Astrocyte (in vitro differentiated cells and primary cell): ENCODE data around the gene COPS4. TPM values are rescaled to one million over a fixed set of nuclear protein-coding genes. Genes with fewer than 3 reads are reported as not detected.
"Not testable (repeated sequence)": the region's sequence is repeated elsewhere in the genome, so short reads cannot be mapped to it uniquely, and the experiment has no call there.

Source experiments
- DNase-seq: peaks from one replicate; pipeline ENCODE4 v3.0.0-alpha.2; 2010; ENCODE audit warnings: low read depth
- FAIRE-seq: peaks from 2 replicates; lab custom pipeline; 2011; peaks lifted over from hg19 to GRCh38; lab: Jason Lieb, UNC
- H2AFZ ChIP-seq: 2 replicates; pipeline ENCODE4 v1.6.0; 2012; ENCODE audit warnings: low read depth, low read length, inconsistent platforms
- H3K27ac ChIP-seq: 2 replicates; pipeline ENCODE4 v1.5.1; 2011; ENCODE audit warnings: low read depth, low read length, inconsistent platforms
- H3K27me3 ChIP-seq: 2 replicates; pipeline ENCODE4 v1.6.0; 2011; ENCODE audit warnings: low read length, inconsistent platforms; ENCODE audit not compliant: insufficient read depth
- H3K36me3 ChIP-seq: 2 replicates; pipeline ENCODE4 v1.5.1; 2011; ENCODE audit warnings: low read length, inconsistent platforms; ENCODE audit not compliant: insufficient read depth
- H3K4me1 ChIP-seq: 2 replicates; pipeline ENCODE4 v1.5.1; 2011; ENCODE audit warnings: low read length, inconsistent platforms; ENCODE audit not compliant: insufficient read depth
- H3K4me2 ChIP-seq: 2 replicates; pipeline ENCODE4 v1.6.0; 2012; ENCODE audit warnings: low read length, inconsistent platforms
- H3K4me3 ChIP-seq: 2 replicates; pipeline ENCODE4 v1.5.1; 2011; ENCODE audit warnings: low read depth, mild to moderate bottlenecking, low read length, inconsistent platforms; ENCODE audit not compliant: insufficient read depth
- H3K79me2 ChIP-seq: 2 replicates; pipeline ENCODE4 v1.6.0; 2012; ENCODE audit warnings: mild to moderate bottlenecking, low read length, inconsistent platforms; ENCODE audit not compliant: insufficient read depth
- H3K9ac ChIP-seq: 2 replicates; pipeline ENCODE4 v1.6.0; 2012; ENCODE audit warnings: mild to moderate bottlenecking, low read length, inconsistent platforms
- H3K9me3 ChIP-seq: 2 replicates; pipeline ENCODE4 v1.5.1; 2012; ENCODE audit warnings: low read depth, mild to moderate bottlenecking, low read length, inconsistent platforms; ENCODE audit not compliant: insufficient read depth
- H4K20me1 ChIP-seq: 2 replicates; pipeline ENCODE4 v1.6.0; 2012; ENCODE audit warnings: low read length, inconsistent platforms; ENCODE audit not compliant: insufficient read depth
- H3K27ac Mint-ChIP-seq: one replicate; pipeline ENCODE4 v1.8.0; 2021; ENCODE audit warnings: mild to moderate bottlenecking, mixed read lengths; ENCODE audit not compliant: unreplicated experiment
- H3K27me3 Mint-ChIP-seq: one replicate; pipeline ENCODE4 v1.8.0; 2021; ENCODE audit warnings: low read depth, mixed read lengths; ENCODE audit not compliant: unreplicated experiment
- H3K36me3 Mint-ChIP-seq: one replicate; pipeline ENCODE4 v1.8.0; 2021; ENCODE audit warnings: low read depth, mixed read lengths; ENCODE audit not compliant: unreplicated experiment
- H3K4me1 Mint-ChIP-seq: one replicate; pipeline ENCODE4 v1.8.0; 2021; ENCODE audit warnings: low read depth, mixed read lengths; ENCODE audit not compliant: unreplicated experiment
- H3K4me3 Mint-ChIP-seq: one replicate; pipeline ENCODE4 v1.8.0; 2021; ENCODE audit warnings: mild to moderate bottlenecking, moderate library complexity, mixed read lengths; ENCODE audit not compliant: unreplicated experiment
- H3K9me3 Mint-ChIP-seq: one replicate; pipeline ENCODE4 v1.8.0; 2021; ENCODE audit warnings: mild to moderate bottlenecking, mixed read lengths; ENCODE audit not compliant: unreplicated experiment
- EZH2 ChIP-seq: IDR thresholded peaks from 2 replicates; pipeline ENCODE4 v1.6.1; 2012; ENCODE audit warnings: mild to moderate bottlenecking, low read length, inconsistent platforms; ENCODE audit not compliant: insufficient read depth
- total RNA-seq: library from RNA; stranded (reverse); gene quantifications from 2 replicates; pipeline ENCODE4 v1.2.1, GENCODE V29; 2021
- TF ChIP-seq, protein P1 (sequence below): IDR thresholded peaks from 2 replicates; pipeline ENCODE4 v1.5.1; 2011; ENCODE audit warnings: low read depth, mild to moderate bottlenecking, inconsistent platforms, low read length, moderate library complexity; ENCODE audit not compliant: insufficient read depth

Gene COPS4
- total RNA-seq, 1 donor from 2014 or later: 39.3 TPM

DNA sequence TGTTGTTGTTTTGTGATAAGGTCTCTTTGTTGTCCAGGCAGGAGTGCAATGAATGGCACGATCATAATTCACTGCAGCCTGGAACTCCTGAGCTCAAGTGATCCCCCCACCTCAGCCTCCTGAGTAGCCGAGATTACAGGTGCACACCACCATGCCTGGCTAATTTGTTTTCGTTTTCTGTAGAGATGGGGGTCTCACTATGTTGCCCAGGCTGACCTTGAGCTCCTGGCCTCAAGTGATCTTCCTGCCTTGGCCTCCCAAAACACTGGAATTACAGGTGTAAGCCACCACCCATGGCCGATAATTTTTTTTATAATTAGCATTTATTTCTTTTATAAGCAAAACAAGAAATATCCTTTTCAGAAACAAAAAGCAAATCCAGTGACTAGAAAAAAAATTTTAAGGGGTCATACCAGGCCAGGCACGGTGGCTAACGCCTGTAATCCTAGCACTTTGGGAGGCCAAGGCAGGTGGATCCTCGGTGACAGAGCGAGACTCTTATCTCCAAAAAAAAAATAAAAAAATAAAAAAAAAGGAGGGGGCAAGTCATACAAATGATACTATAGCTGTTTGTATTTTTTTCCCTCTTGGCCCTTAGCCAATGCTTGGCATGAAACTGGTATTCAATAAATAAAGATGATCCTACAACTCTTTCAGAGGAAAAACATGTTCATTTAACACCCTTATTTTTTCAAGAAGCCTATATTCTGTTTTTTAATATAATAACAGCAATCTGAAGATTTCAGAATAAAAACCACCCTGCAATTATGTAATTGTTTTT, 76.2 kb downstream of the COPS4 start:
- no peak for TF ChIP-seq EZH2
- TF ChIP-seq, protein P1, sequence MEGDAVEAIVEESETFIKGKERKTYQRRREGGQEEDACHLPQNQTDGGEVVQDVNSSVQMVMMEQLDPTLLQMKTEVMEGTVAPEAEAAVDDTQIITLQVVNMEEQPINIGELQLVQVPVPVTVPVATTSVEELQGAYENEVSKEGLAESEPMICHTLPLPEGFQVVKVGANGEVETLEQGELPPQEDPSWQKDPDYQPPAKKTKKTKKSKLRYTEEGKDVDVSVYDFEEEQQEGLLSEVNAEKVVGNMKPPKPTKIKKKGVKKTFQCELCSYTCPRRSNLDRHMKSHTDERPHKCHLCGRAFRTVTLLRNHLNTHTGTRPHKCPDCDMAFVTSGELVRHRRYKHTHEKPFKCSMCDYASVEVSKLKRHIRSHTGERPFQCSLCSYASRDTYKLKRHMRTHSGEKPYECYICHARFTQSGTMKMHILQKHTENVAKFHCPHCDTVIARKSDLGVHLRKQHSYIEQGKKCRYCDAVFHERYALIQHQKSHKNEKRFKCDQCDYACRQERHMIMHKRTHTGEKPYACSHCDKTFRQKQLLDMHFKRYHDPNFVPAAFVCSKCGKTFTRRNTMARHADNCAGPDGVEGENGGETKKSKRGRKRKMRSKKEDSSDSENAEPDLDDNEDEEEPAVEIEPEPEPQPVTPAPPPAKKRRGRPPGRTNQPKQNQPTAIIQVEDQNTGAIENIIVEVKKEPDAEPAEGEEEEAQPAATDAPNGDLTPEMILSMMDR: no peak
- Histone ChIP-seq H3K4me2 (peak overlapping the region; percentile 88), H3K9me3 (no peaks in the 10 kb centered on the region), H2AFZ (no peak overlapping the region), H3K27ac (no peak overlapping the region), H3K4me1 (peaks cover 10% of the 10 kb centered on the region), H3K9ac (no peak overlapping the region), H3K4me3 (no peak overlapping the region), H3K79me2 (no peaks in the 10 kb centered on the region), H3K27me3 (no peaks in the 10 kb centered on the region), H3K36me3 (no peaks in the 10 kb centered on the region), H4K20me1 (no peaks in the 10 kb centered on the region)
- DNase-seq (no peak), FAIRE-seq (no peak)
- H3K4me1 Mint-ChIP-seq: peaks cover 45% of the 10 kb centered on the region
- H3K27ac Mint-ChIP-seq: peak overlapping the region; percentile 41
- H3K36me3 Mint-ChIP-seq: peaks cover 8% of the 10 kb centered on the region
- H3K4me3 Mint-ChIP-seq: peak overlapping the region; percentile 81
- no peaks in the 10 kb centered on the region for H3K27me3 Mint-ChIP-seq
- H3K9me3 Mint-ChIP-seq: no peaks in the 10 kb centered on the region

DNA sequence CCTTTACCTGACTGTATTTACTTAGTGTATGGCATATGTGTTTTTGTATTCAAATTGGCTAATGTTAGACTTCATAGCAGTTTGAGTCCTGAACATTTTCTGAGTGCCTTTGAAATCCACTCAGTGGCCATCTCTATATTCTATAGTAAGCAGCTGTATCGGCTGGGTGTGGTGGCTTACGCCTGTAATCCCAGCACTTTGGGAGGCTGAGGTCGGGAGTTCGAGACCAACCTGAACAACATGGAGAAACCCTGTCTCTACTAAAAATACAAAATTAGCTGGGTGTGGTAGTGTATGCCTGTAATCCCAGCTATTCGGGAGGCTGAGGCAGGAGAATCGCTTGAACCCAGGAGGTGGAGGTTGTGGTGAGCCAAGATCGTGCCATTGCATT, 76.8 kb downstream of the COPS4 start:
- H3K27me3 Mint-ChIP-seq, H2AFZ ChIP-seq, H3K36me3 Mint-ChIP-seq, H3K4me2 ChIP-seq, DNase-seq, H3K27ac ChIP-seq, FAIRE-seq, H3K9me3 ChIP-seq, H3K36me3 ChIP-seq, H3K4me3 Mint-ChIP-seq, H4K20me1 ChIP-seq, H3K9me3 Mint-ChIP-seq, H3K4me3 ChIP-seq, H3K9ac ChIP-seq, H3K79me2 ChIP-seq, H3K27me3 ChIP-seq: not testable (repeated sequence)
- H3K27ac Mint-ChIP-seq: peak overlapping the region; percentile 41
- H3K4me1 Mint-ChIP-seq: peaks cover 47% of the 10 kb centered on the region
- peaks cover 10% of the 10 kb centered on the region for H3K4me1 ChIP-seq

DNA sequence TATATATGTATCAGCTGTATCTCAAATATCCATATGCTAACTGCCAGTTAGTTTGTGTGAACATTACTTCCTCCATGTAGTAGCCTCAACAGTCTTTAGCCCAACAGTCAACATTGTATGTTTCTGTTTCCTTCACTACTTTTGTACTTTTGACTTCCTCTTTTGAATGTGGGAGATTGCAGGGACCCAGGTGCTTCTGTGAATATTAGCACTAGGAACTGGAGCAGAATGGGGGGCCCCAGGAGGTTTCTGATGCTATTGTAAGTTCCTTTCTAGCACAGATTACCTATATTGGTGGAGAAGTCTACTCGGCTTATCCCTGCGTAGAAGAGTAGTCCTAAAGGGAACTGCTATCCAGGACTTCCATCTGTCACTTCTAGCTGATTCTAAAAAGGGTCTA, 77.2 kb downstream of the COPS4 start:
- Histone ChIP-seq H3K4me3 (no peak overlapping the region), H3K79me2 (no peaks in the 10 kb centered on the region), H4K20me1 (no peaks in the 10 kb centered on the region), H3K4me2 (no peak overlapping the region), H3K36me3 (no peaks in the 10 kb centered on the region), H3K4me1 (peaks cover 10% of the 10 kb centered on the region), H3K9ac (no peak overlapping the region), H2AFZ (no peak overlapping the region), H3K9me3 (no peaks in the 10 kb centered on the region), H3K27me3 (no peaks in the 10 kb centered on the region), H3K27ac (no peak overlapping the region)
- H3K4me3 Mint-ChIP-seq: peak overlapping the region; percentile 78
- H3K27me3 Mint-ChIP-seq: no peaks in the 10 kb centered on the region
- H3K27ac Mint-ChIP-seq: peak overlapping the region; percentile 94
- no peak for TF ChIP-seq EZH2
- TF ChIP-seq, protein P1: no peak
- H3K9me3 Mint-ChIP-seq: no peaks in the 10 kb centered on the region
- FAIRE-seq (no peak), DNase-seq (no peak)
- H3K36me3 Mint-ChIP-seq: peaks cover 8% of the 10 kb centered on the region
- peaks cover 47% of the 10 kb centered on the region for H3K4me1 Mint-ChIP-seq
